Common myeloid progenitor, CD34-positive (primary cell): ENCODE data around the gene KDM2A.
"Not testable (repeated sequence)": the region's sequence is repeated elsewhere in the genome, so short reads cannot be mapped to it uniquely, and the experiment has no call there.

Source experiments
- CTCF ChIA-PET: fragments of 350-600 bp; sonication (Branson Sonifier 250); formaldehyde crosslinking; loops from one replicate; lab custom pipeline; 2021; ENCODE audit warnings: antibody characterized with exemption; lab: Charles Lee
- POLR2A ChIA-PET: fragments of 350-600 bp; sonication (Branson Sonifier 250); formaldehyde crosslinking; loops from one replicate; lab custom pipeline; 2021; ENCODE audit warnings: antibody characterized with exemption; lab: Charles Lee
- DNase-seq, 3 donors: peaks; one replicate each; pipeline versions ENCODE4 v3.0.0 to v3.0.0-alpha.2; 2013
- H3K27ac ChIP-seq, 2 experiments: 1 replicate in 1 of 2; 2 replicates in 1 of 2; pipeline ENCODE4 v1.7.0; 2013; ENCODE audit warnings: inconsistent platforms in 2 of 2, low read length in 2 of 2, mild to moderate bottlenecking in 2 of 2, low read depth in 1 of 2, moderate library complexity in 1 of 2; ENCODE audit not compliant: severe bottlenecking in 2 of 2, insufficient read depth in 1 of 2, poor library complexity in 1 of 2
- H3K27me3 ChIP-seq, 5 experiments: replicated peaks in 2 of 5; 1 replicate in 3 of 5; 2 replicates in 2 of 5; pipeline versions ENCODE4 v1.6.1 to v1.7.0; 2013; ENCODE audit warnings: low read length in 4 of 5, mild to moderate bottlenecking in 2 of 5, moderate library complexity in 2 of 5, inconsistent platforms in 1 of 5; ENCODE audit not compliant: insufficient read depth in 5 of 5, control insufficient read depth in 4 of 5
- H3K36me3 ChIP-seq, 4 experiments: 1 replicate in 2 of 4; 2 replicates in 2 of 4; pipeline versions ENCODE4 v1.6.1 to v1.7.0; 2013; ENCODE audit warnings: low read length in 3 of 4, control low read depth in 1 of 4, mild to moderate bottlenecking in 1 of 4; ENCODE audit not compliant: control insufficient read depth in 4 of 4, insufficient read depth in 4 of 4
- H3K4me1 ChIP-seq, 4 experiments: 1 replicate in 3 of 4; 2 replicates in 1 of 4; pipeline versions ENCODE4 v1.6.1 to v1.7.1; 2013; ENCODE audit warnings: low read length in 3 of 4, mild to moderate bottlenecking in 3 of 4, control low read depth in 1 of 4, inconsistent platforms in 1 of 4, moderate library complexity in 1 of 4; ENCODE audit not compliant: control insufficient read depth in 4 of 4, insufficient read depth in 4 of 4; ENCODE audit errors: control extremely low read depth in 1 of 4
- H3K4me3 ChIP-seq, 7 experiments: 1 replicate in 4 of 7; 2 replicates in 3 of 7; pipeline versions ENCODE4 v1.5.1 to v1.7.0; 2013; ENCODE audit warnings: mild to moderate bottlenecking in 7 of 7, low read length in 6 of 7, moderate library complexity in 6 of 7, inconsistent platforms in 2 of 7, low read depth in 2 of 7, control low read depth in 1 of 7; ENCODE audit not compliant: insufficient read depth in 4 of 7, control insufficient read depth in 1 of 7; ENCODE audit errors: extremely low read depth in 1 of 7
- H3K9me3 ChIP-seq, 5 experiments: 1 replicate in 4 of 5; 2 replicates in 1 of 5; pipeline versions ENCODE4 v1.6.1 to v1.7.1; 2013; ENCODE audit warnings: low read length in 4 of 5, mild to moderate bottlenecking in 2 of 5, inconsistent platforms in 1 of 5, low read depth in 1 of 5, moderate library complexity in 1 of 5; ENCODE audit not compliant: control insufficient read depth in 4 of 5, insufficient read depth in 2 of 5; ENCODE audit errors: control extremely low read depth in 1 of 5
- WGBS: methylation state at CpG from one replicate; pipeline ENCODE4 v1.1.5; 2013; ENCODE audit not compliant: insufficient coverage; 5-methylcytosine and 5-hydroxymethylcytosine counted together

KDM2A gene

GRCh38 chr11:67178421-67178820 is 59.4 kb downstream of the KDM2A start:
- H3K27ac ChIP-seq, result no peak overlapping the region
- H3K4me3 ChIP-seq, result no peak overlapping the region
- DNase-seq, result peak in 1 of 3 donors; percentile 6
- H3K36me3 ChIP-seq, result peaks cover 6 to 40% (median 24%) of the 10 kb centered on the region in 4 experiments
- no peaks in the 10 kb centered on the region for H3K27me3 ChIP-seq
- no peaks in the 10 kb centered on the region for H3K9me3 ChIP-seq
- H3K4me1 ChIP-seq, result no peaks in the 10 kb centered on the region
- POLR2A ChIA-PET, result no interaction called here
- CTCF ChIA-PET, result interaction anchor here (2.2 kb wide), 1 partner anchor 17 kb away, joined by 5 read pairs; no protein-coding TSS in a partner anchor
- no CpG with 5 or more reads among the region's 1 CpG for WGBS

DNA sequence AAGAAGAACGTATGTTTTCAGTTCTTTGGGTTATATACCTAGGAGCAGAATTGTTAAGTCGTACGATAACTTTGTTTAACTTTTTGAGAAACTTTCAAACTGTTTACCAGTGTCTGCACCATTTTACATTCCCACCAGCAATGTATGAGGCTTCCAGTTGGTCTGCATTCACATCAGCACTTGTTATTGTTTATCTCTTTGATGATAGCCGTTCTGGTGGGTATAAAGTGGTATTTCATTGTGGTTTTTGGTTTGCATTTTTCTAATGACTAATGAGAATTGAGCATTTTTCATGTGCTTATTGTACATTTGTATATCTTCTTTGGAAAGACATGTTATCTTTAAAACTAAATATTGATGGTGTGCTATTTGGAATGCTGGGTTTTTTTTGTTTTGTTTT is 59.8 kb downstream of the KDM2A start:
- 67% methylated on average over 1 of the region's 4 CpGs for WGBS
- Histone ChIP-seq H3K27me3 (no peaks in the 10 kb centered on the region), H3K4me1 (no peaks in the 10 kb centered on the region), H3K27ac (no peak overlapping the region), H3K4me3 (no peak overlapping the region), H3K36me3 (peaks cover 5 to 45% (median 27%) of the 10 kb centered on the region in 4 experiments), H3K9me3 (no peaks in the 10 kb centered on the region)
- DNase-seq, result no peak
- POLR2A ChIA-PET, result no interaction called here
- CTCF ChIA-PET, result interaction anchor here (1.2 kb wide), 1 partner anchor 11 kb away, joined by 3 read pairs; no protein-coding TSS in a partner anchor

GRCh38 chr11:67179892-67180490 is 60.9 kb downstream of the KDM2A start:
- no peaks in the 10 kb centered on the region for H3K4me1 ChIP-seq
- no peak overlapping the region for H3K4me3 ChIP-seq
- WGBS, result no CpG with 5 or more reads among the region's 5 CpGs
- peaks cover 0 to under 1% (median 0%) of the 10 kb centered on the region in 5 experiments for H3K9me3 ChIP-seq
- H3K36me3 ChIP-seq, result peaks cover 10 to 53% (median 28%) of the 10 kb centered on the region in 4 experiments
- no peak overlapping the region for H3K27ac ChIP-seq
- no peak for DNase-seq
- H3K27me3 ChIP-seq, result no peaks in the 10 kb centered on the region
- POLR2A ChIA-PET, result no interaction called here
- CTCF ChIA-PET, result interaction anchor here (1.2 kb wide), 2 partner anchors 12 to 25 kb away, joined by 3 to 4 read pairs; no protein-coding TSS in a partner anchor

GRCh38 chr11:67194096-67194495 is 75.0 kb downstream of the KDM2A start:
- Histone ChIP-seq H3K4me1 (no peaks in the 10 kb centered on the region), H3K36me3 (peaks cover 5 to 29% (median 19%) of the 10 kb centered on the region in 4 experiments), H3K9me3 (no peaks in the 10 kb centered on the region), H3K4me3 (no peak overlapping the region), H3K27ac (no peak overlapping the region), H3K27me3 (no peaks in the 10 kb centered on the region)
- POLR2A ChIA-PET, result no interaction called here
- DNase-seq, result no peak
- 100% methylated on average over 1 of the region's 2 CpGs for WGBS
- CTCF ChIA-PET, result interaction anchor here (1.6 kb wide), 1 partner anchor 17 kb away, joined by 5 read pairs; no protein-coding TSS in a partner anchor

DNA sequence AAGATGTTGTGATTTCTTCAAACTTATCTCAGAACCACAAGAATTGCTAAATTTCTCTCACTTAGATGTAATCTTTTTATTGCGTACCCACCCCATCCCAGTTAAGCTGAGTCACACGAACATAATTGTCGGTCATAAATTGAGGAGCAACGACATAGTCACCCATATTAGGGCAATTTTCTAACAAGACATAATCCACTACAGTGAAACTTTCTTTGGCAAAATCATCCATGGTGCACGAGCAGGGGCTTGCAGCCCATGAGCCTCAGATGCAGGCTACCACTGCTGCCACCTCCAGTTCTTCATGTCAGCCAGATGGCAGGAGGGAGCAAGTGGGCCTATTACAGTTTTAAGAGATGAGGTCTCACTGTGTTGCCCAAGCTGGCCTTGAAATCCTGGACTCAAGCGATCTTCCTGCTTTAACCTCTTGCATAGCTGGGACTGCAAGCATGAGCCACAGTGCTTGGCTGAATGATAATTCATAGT is 77.0 kb downstream of the KDM2A start:
- no peaks in the 10 kb centered on the region for H3K9me3 ChIP-seq
- no peak overlapping the region for H3K4me3 ChIP-seq
- H3K4me1 ChIP-seq, result no peaks in the 10 kb centered on the region
- H3K36me3 ChIP-seq, result peaks cover 5 to 36% (median 21%) of the 10 kb centered on the region in 4 experiments
- POLR2A ChIA-PET, result no interaction called here
- no peak overlapping the region for H3K27ac ChIP-seq
- H3K27me3 ChIP-seq, result no peaks in the 10 kb centered on the region
- WGBS, result 80% methylated on average over 6 of the region's 6 CpGs
- CTCF ChIA-PET, result interaction anchor here (1.0 to 1.6 kb wide), 4 partner anchors 12 to 158 kb away, joined by 3 to 5 read pairs (median 4); no protein-coding TSS in a partner anchor
- DNase-seq, result peak in 1 of 3 donors; percentile 19

GRCh38 chr11:67197606-67198005 is 78.5 kb downstream of the KDM2A start:
- no peak overlapping the region for H3K27ac ChIP-seq

GRCh38 chr11:67198781-67199180 is 79.7 kb downstream of the KDM2A start:
- POLR2A ChIA-PET, H3K4me1 ChIP-seq, H3K4me3 ChIP-seq, H3K9me3 ChIP-seq, H3K27ac ChIP-seq, DNase-seq, H3K27me3 ChIP-seq: not testable (repeated sequence)
- CTCF ChIA-PET, result interaction anchor here (1.1 to 2.6 kb wide), 2 partner anchors 9 to 117 kb away, joined by 3 to 9 read pairs; no protein-coding TSS in a partner anchor
- 100% methylated on average over 1 of the region's 3 CpGs for WGBS
- H3K36me3 ChIP-seq, result peaks cover 2 to 35% (median 16%) of the 10 kb centered on the region in 4 experiments

More at GRCh38 chr11:67197606-67198005, 78.5 kb downstream of the KDM2A start:
- CTCF ChIA-PET, result interaction anchor here (1.0 to 1.1 kb wide), 3 partner anchors 8 to 25 kb away, joined by 3 read pairs; no protein-coding TSS in a partner anchor
- no peak for DNase-seq
- no CpG with 5 or more reads among the region's 1 CpG for WGBS
- no peaks in the 10 kb centered on the region for H3K9me3 ChIP-seq
- POLR2A ChIA-PET, result no interaction called here
- H3K36me3 ChIP-seq, result peaks cover 5 to 38% (median 20%) of the 10 kb centered on the region in 4 experiments
- no peak overlapping the region for H3K4me3 ChIP-seq
- H3K4me1 ChIP-seq, result no peaks in the 10 kb centered on the region
- H3K27me3 ChIP-seq, result no peaks in the 10 kb centered on the region
